Activated naive CD8-positive, alpha-beta T cell treated with anti-CD3 and anti-CD28 coated beads for 36 hours (primary cell): Measurements from ENCODE around the gene LCE1F. TPM values are rescaled to one million over a fixed set of nuclear protein-coding genes. Genes with fewer than 3 reads are reported as not detected.

Experiments
- DNase-seq: peaks from one replicate; pipeline ENCODE4 v3.0.0; 2021
- H3K27ac Mint-ChIP-seq: one replicate; pipeline ENCODE4 v1.8.0; 2022; ENCODE audit warnings: mild to moderate bottlenecking, moderate library complexity, mixed read lengths
- H3K27me3 Mint-ChIP-seq: one replicate; pipeline ENCODE4 v1.8.0; 2022; ENCODE audit warnings: mild to moderate bottlenecking, mixed read lengths
- H3K36me3 Mint-ChIP-seq: one replicate; pipeline ENCODE4 v1.8.0; 2021; ENCODE audit warnings: mild to moderate bottlenecking, mixed read lengths
- H3K4me1 Mint-ChIP-seq: one replicate; pipeline ENCODE4 v1.8.0; 2021; ENCODE audit warnings: mixed read lengths
- H3K4me3 Mint-ChIP-seq: one replicate; pipeline ENCODE4 v1.8.0; 2022; ENCODE audit warnings: mild to moderate bottlenecking, moderate library complexity, mixed read lengths
- H3K9me3 Mint-ChIP-seq: one replicate; pipeline ENCODE4 v1.8.0; 2022; ENCODE audit warnings: mixed read lengths
- total RNA-seq, 2 experiments: library from RNA; stranded (reverse); gene quantifications; one replicate each; pipeline ENCODE4 v1.2.3, GENCODE V29; 2021

The LCE1F gene
- total RNA-seq, 2 experiments from 2014 or later, result not detected

- H3K4me3 Mint-ChIP-seq, result no peak overlapping the region
- no peak for DNase-seq
- H3K27ac Mint-ChIP-seq, result no peak overlapping the region
- H3K27me3 Mint-ChIP-seq, result peaks cover 33% of the 10 kb centered on the region
- H3K36me3 Mint-ChIP-seq, result no peaks in the 10 kb centered on the region
- no peaks in the 10 kb centered on the region for H3K4me1 Mint-ChIP-seq
- H3K9me3 Mint-ChIP-seq, result no peaks in the 10 kb centered on the region
These were observed 16.3 kb upstream of the LCE1F start for GRCh38 chr1:152758636-152759035.

DNA sequence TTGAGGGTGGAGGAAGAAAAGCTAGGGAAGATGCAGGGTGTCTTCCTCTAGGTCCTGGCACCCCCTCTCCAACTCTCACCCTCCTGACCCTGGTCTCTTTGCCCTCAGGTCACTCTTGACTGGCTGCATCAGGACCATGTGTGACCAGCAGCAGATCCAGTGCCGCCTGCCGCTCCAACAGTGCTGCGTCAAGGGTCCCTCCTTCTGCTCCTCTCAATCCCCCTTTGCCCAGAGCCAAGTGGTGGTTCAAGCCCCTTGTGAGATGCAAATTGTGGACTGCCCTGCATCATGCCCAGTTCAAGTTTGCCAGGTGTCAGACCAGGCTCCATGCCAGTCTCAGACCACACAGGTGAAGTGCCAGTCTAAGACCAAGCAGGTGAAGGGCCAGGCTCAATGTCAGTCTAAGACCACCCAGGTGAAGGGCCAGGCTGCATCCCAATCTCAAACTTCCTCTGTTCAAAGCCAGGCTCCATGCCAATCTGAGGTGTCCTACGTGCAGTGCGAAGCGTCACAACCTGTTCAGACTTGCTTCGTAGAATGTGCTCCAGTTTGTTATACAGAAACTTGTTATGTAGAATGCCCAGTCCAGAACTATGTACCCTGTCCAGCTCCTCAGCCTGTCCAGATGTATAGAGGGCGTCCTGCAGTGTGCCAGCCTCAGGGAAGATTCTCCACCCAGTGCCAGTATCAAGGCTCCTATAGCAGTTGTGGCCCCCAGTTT lies 15.3 kb upstream of the LCE1F start:
- Mint-ChIP-seq H3K27ac (no peak overlapping the region), H3K9me3 (no peaks in the 10 kb centered on the region), H3K36me3 (no peaks in the 10 kb centered on the region), H3K27me3 (peaks cover 23% of the 10 kb centered on the region), H3K4me1 (no peaks in the 10 kb centered on the region), H3K4me3 (no peak overlapping the region)
- DNase-seq, result no peak

- H3K9me3 Mint-ChIP-seq, result no peaks in the 10 kb centered on the region
- H3K27me3 Mint-ChIP-seq, result peaks cover 19% of the 10 kb centered on the region
- H3K27ac Mint-ChIP-seq, result no peak overlapping the region
- no peaks in the 10 kb centered on the region for H3K4me1 Mint-ChIP-seq
- H3K4me3 Mint-ChIP-seq, result no peak overlapping the region
- DNase-seq, result no peak
- H3K36me3 Mint-ChIP-seq, result no peaks in the 10 kb centered on the region
These were observed 14.3 kb upstream of the LCE1F start for GRCh38 chr1:152760551-152761190.

GRCh38 chr1:152761609-152762213 lies 13.2 kb upstream of the LCE1F start:
- Mint-ChIP-seq H3K36me3 (no peaks in the 10 kb centered on the region), H3K9me3 (no peaks in the 10 kb centered on the region), H3K27me3 (peaks cover 16% of the 10 kb centered on the region), H3K27ac (no peak overlapping the region), H3K4me1 (no peaks in the 10 kb centered on the region), H3K4me3 (no peak overlapping the region)
- DNase-seq, result no peak

DNA sequence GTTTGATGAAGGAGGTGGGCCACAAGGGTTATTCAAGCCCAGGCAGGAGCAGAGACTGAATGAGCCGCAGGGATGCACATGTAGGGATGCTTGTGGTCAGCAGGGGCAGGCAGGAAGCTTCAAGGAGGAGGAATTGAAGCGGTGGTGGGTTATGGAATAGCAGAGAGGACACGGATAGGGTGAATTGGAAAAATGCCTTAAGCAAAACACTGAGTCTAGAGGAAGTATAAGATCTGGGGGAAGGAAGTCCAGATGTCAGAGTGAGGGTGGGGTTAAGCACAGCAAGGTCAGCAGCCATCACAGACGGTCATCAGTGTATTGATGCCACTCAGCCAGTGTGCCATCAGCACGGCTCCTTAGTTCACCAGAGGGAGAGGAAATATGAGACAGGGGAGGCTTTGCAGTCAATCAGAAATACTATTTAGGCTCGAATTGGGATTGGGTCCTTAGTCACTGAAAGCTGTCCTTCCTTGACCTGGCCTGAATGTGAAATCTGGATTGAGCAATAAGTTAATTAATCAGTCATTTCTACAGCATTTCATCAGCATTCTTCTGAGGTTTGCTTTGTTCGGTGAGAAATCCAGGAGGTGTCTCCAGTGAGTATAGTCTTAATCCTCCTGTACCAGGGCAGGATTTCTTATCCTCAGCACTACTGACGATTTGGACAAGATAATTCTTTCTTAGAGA lies 6.0 kb upstream of the LCE1F start:
- no peak for DNase-seq
- H3K4me3 Mint-ChIP-seq, result no peak overlapping the region
- no peak overlapping the region for H3K27ac Mint-ChIP-seq
- H3K4me1 Mint-ChIP-seq, result no peaks in the 10 kb centered on the region
- peaks cover 2% of the 10 kb centered on the region for H3K36me3 Mint-ChIP-seq
- peaks cover 4% of the 10 kb centered on the region for H3K27me3 Mint-ChIP-seq
- H3K9me3 Mint-ChIP-seq, result no peaks in the 10 kb centered on the region

DNA sequence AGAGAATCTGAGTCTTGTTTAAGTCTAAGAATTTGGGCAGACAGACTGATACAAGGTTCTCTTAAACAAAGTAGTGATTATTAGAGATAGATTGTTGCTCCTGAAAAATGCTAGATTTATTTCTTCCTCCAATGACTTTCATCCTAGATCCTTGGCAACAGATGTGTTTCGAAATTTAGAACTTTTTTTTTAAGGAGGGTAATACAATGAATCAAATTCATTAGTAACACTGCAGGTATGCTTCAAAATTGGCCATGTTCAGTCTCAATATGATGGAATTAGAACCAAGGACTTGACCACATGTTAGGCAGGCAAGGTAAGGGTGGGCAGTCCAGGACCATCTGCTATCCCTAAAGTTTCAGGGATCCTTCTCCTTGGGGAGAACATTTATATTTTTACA lies 4.5 kb upstream of the LCE1F start:
- Mint-ChIP-seq H3K27ac (no peak overlapping the region), H3K27me3 (peaks cover 6% of the 10 kb centered on the region), H3K36me3 (peaks cover 2% of the 10 kb centered on the region), H3K4me1 (no peaks in the 10 kb centered on the region), H3K4me3 (no peak overlapping the region), H3K9me3 (no peaks in the 10 kb centered on the region)
- no peak for DNase-seq

DNA sequence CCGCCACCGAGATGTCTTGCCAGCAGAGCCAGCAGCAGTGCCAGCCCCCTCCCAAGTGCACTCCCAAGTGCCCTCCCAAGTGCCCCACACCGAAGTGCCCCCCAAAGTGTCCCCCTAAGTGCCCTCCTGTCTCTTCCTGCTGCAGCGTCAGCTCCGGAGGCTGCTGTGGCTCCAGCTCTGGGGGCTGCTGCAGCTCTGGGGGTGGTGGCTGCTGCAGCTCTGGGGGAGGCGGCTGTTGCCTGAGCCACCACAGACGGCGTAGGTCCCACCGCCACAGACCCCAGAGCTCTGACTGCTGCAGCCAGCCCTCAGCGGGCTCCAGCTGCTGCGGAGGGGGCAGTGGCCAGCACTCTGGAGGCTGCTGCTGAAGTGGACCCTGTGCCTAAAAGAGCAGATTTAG lies 1.4 kb downstream of the LCE1F start:
- no peaks in the 10 kb centered on the region for H3K4me1 Mint-ChIP-seq

DNA sequence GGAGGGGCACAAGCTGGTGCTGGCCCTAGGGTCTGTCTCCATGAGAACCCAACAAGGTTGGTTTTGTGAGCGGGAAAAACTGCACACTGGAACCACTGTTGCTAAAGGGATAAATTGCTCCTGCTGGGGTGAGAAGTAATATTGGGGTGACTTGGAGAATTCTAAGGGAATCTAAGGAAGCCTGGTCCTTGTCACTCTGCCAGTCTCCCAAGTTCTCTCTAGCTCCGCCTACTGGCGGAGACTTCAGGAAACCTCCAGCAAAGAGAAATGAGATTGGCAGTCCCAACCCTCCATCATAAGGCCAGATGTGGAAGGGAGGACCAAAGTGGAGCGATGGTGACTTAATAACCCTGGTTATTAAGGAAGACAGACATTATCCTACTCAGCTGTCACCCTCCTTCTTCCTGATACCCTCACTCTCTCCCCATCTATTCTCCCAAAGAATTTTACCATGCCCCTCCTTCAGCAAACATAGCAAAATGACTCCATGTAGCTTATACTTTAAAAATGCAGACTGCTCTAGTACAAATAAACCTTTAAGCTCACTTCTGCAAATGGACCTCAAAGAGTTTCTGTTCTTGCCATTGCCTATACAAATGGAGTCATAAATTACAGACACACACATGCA lies 2.7 kb downstream of the LCE1F start:
- no peak for DNase-seq
- Mint-ChIP-seq H3K36me3 (no peaks in the 10 kb centered on the region), H3K4me3 (no peak overlapping the region), H3K27ac (no peak overlapping the region), H3K27me3 (peaks cover 21% of the 10 kb centered on the region), H3K4me1 (no peaks in the 10 kb centered on the region), H3K9me3 (no peaks in the 10 kb centered on the region)

More for the DNA sequence above, 1.4 kb downstream of the LCE1F start:
- Mint-ChIP-seq H3K27me3 (peaks cover 15% of the 10 kb centered on the region), H3K4me3 (no peak overlapping the region), H3K9me3 (no peaks in the 10 kb centered on the region), H3K27ac (no peak overlapping the region), H3K36me3 (peaks cover 2% of the 10 kb centered on the region)
- no peak for DNase-seq

GRCh38 chr1:152783095-152783494 lies 8.2 kb downstream of the LCE1F start:
- H3K9me3 Mint-ChIP-seq, result no peaks in the 10 kb centered on the region
- H3K27me3 Mint-ChIP-seq, result peaks cover 37% of the 10 kb centered on the region
- no peak for DNase-seq

DNA sequence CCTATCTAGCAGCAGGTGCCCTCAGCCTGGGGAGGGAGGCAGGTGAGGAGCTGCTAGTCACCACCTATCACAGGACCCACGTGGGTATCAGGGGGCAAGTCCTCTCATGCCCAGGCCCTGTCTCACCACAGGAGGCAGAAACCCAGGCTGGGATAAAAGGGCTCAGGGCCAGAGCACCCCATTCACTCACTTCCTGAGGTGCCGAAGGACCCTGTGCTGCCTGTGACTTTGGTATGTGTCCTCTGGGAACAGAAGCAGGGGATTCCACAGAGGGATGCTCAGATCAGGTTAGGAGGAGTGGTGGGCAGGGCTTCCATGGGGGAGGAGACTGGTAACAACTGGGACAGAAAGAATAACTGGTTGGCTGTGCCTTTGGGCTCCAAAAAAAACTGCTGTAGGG lies 11.1 kb downstream of the LCE1F start, which contains the start of gene LCE1E:
LCE1E (plus strand) TSS at position 181 of the 400 bp plus-strand sequence. CDS start 1,043 bp downstream, outside the sequence.
- DNase-seq, result no peak
- no peaks in the 10 kb centered on the region for H3K36me3 Mint-ChIP-seq
- no peak within 1 kb of the TSS for H3K4me3 Mint-ChIP-seq
- H3K9me3 Mint-ChIP-seq, result no peaks in the 10 kb centered on the region
- H3K4me1 Mint-ChIP-seq, result no peaks in the 10 kb centered on the region
- H3K27me3 Mint-ChIP-seq, result peaks cover 41% of the 10 kb centered on the region
- H3K27ac Mint-ChIP-seq, result no peak within 1 kb of the TSS

More at GRCh38 chr1:152783095-152783494, 8.2 kb downstream of the LCE1F start:
- Mint-ChIP-seq H3K27ac (no peak overlapping the region), H3K4me1 (no peaks in the 10 kb centered on the region), H3K36me3 (no peaks in the 10 kb centered on the region), H3K4me3 (no peak overlapping the region)

DNA sequence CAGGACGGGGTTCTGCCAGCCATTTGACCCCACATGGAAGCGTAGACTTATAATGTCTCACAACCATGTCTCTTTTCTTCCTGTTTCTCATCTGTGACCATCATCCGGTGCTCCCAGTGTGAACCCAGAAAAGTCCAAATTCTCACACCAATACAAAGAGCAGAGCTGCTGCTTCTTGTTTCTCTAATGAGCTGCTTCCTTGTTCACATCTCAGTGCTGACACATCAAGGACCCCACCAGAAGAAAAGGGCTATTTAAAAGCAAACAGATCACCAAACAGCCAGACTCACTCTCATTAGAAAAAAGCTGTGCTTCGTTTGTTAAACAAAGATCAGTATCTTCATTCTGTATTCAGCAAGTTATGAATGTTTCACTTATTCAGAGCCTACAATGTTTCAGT lies 20.7 kb downstream of the LCE1F start:
- DNase-seq, result no peak
- H3K4me3 Mint-ChIP-seq, result no peak overlapping the region
- peaks cover 25% of the 10 kb centered on the region for H3K27me3 Mint-ChIP-seq
- H3K9me3 Mint-ChIP-seq, result no peaks in the 10 kb centered on the region
- no peaks in the 10 kb centered on the region for H3K36me3 Mint-ChIP-seq
- no peak overlapping the region for H3K27ac Mint-ChIP-seq
- no peaks in the 10 kb centered on the region for H3K4me1 Mint-ChIP-seq

DNA sequence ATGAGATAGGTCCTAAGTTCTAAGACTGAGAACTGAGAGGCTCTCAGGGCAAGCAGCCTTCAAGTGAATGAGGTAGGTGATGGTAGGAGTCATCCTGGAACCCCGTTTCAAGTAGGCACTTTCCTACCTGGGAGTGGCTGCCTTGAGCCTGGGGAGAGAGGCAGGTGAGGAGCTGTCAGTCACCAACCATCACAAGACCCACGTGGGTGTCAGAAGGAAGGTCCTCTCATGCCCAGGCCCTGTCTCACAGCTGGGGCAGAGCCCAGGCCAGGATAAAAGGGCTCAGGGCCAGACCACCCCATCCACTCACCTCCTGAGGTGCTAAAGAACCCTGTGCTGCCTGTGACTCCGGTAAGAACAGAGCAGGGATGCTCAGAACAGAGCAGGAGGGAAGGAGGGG lies 21.5 kb downstream of the LCE1F start, which contains the start of gene LCE1D:
LCE1D (plus strand) TSS at position 301 of the 400 bp plus-strand sequence. CDS start 1,074 bp downstream, outside the sequence.
- no peak within 1 kb of the TSS for H3K27ac Mint-ChIP-seq
- DNase-seq, result no peak
- no peaks in the 10 kb centered on the region for H3K4me1 Mint-ChIP-seq
- H3K36me3 Mint-ChIP-seq, result no peaks in the 10 kb centered on the region
- no peaks in the 10 kb centered on the region for H3K9me3 Mint-ChIP-seq
- H3K27me3 Mint-ChIP-seq, result peaks cover 29% of the 10 kb centered on the region
- no peak within 1 kb of the TSS for H3K4me3 Mint-ChIP-seq

GRCh38 chr1:152801333-152801732 lies 26.4 kb downstream of the LCE1F start:
- peaks cover 35% of the 10 kb centered on the region for H3K27me3 Mint-ChIP-seq
- H3K4me3 Mint-ChIP-seq, result no peak overlapping the region
- H3K9me3 Mint-ChIP-seq, result no peaks in the 10 kb centered on the region
- no peak overlapping the region for H3K27ac Mint-ChIP-seq
- no peaks in the 10 kb centered on the region for H3K4me1 Mint-ChIP-seq
- DNase-seq, result no peak
- H3K36me3 Mint-ChIP-seq, result no peaks in the 10 kb centered on the region

DNA sequence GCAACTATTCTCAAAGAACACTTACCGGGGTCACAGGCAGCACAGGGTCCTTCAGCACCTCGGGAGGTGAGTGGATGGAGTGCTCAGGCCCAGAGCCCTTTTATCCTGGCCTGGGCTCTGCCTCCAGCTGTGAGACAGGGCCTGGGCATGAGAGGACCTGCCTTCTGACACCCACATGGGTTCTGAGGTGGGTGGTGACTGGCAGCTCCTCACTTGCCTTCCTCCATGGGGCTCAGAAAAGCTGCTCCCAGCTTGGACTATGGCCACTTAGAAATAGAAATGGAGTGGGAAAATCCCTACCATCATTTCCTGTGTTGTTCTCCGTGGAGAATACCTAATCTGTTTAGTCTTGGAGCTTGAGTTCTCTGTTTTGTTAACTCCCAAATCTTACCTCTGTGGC lies 31.6 kb downstream of the LCE1F start, which contains the start of gene LCE1C:
LCE1C (minus strand) TSS at position 76 of the 400 bp plus-strand sequence. CDS start 1,173 bp downstream, outside the sequence.
- Mint-ChIP-seq H3K36me3 (no peaks in the 10 kb centered on the region), H3K4me1 (no peaks in the 10 kb centered on the region), H3K27ac (no peak within 1 kb of the TSS), H3K9me3 (peaks cover 2% of the 10 kb centered on the region), H3K27me3 (peaks cover 11% of the 10 kb centered on the region), H3K4me3 (no peak within 1 kb of the TSS)
- DNase-seq, result no peak
